Body of pancreas (tissue), 4 donors: ENCODE measurements around the gene MYL6.

ENCODE experiments used
- POLR2A ChIP-seq, 3 donors: fragments of 450-650 bp; IDR thresholded peaks; one replicate each; pipeline ENCODE4 v1.6.1; 2016; ENCODE audit warnings: antibody characterized with exemption in 3 of 3, mild to moderate bottlenecking in 2 of 3
- TF ChIP-seq, protein P1 (sequence below), 7 experiments: fragments of 450-650 bp in 4 of 7; fragments of 200-600 bp in 3 of 7; sonication (generic) in 3 of 7; IDR thresholded peaks; one replicate each; pipeline ENCODE4 v1.5.1; 2016 to 2019; ENCODE audit warnings: antibody characterized with exemption in 7 of 7

GRCh38 chr12:56121204-56121870 is 36.8 kb upstream of the MYL6 start:
- TF ChIP-seq, protein P1, sequence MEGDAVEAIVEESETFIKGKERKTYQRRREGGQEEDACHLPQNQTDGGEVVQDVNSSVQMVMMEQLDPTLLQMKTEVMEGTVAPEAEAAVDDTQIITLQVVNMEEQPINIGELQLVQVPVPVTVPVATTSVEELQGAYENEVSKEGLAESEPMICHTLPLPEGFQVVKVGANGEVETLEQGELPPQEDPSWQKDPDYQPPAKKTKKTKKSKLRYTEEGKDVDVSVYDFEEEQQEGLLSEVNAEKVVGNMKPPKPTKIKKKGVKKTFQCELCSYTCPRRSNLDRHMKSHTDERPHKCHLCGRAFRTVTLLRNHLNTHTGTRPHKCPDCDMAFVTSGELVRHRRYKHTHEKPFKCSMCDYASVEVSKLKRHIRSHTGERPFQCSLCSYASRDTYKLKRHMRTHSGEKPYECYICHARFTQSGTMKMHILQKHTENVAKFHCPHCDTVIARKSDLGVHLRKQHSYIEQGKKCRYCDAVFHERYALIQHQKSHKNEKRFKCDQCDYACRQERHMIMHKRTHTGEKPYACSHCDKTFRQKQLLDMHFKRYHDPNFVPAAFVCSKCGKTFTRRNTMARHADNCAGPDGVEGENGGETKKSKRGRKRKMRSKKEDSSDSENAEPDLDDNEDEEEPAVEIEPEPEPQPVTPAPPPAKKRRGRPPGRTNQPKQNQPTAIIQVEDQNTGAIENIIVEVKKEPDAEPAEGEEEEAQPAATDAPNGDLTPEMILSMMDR (IDR thresholded peaks at IDR 0.05) = no peak
- TF ChIP-seq POLR2A (IDR thresholded peaks at IDR 0.05) = no peak
